D721Med (cell line): ENCODE results near the gene WDR33.

Source experiments
- DNase-seq: peaks from one replicate; pipeline ENCODE4 v3.0.0; 2011; ENCODE audit warnings: low spot score; ENCODE audit not compliant: insufficient read length
- FAIRE-seq: peaks from 2 replicates; lab custom pipeline; 2011; peaks lifted over from hg19 to GRCh38; lab: Jason Lieb, UNC
- CTCF ChIP-seq: IDR thresholded peaks from 2 replicates; pipeline ENCODE4 v1.5.1; 2012; ENCODE audit warnings: mild to moderate bottlenecking, control low read depth; ENCODE audit not compliant: insufficient read depth; ENCODE audit errors: missing control alignments

Gene WDR33

GRCh38 chr2:127706215-127706990 lies 104.6 kb downstream of the WDR33 start:
- DNase-seq (no peak), FAIRE-seq (no peak)
- TF ChIP-seq CTCF: no peak

- DNase-seq (no peak), FAIRE-seq (no peak)
- TF ChIP-seq CTCF: no peak
Measured at GRCh38 chr2:127705391-127706065, 105.4 kb downstream of the WDR33 start.

GRCh38 chr2:127704641-127705390 lies 106.2 kb downstream of the WDR33 start:
- DNase-seq (no peak), FAIRE-seq (no peak)
- no peak for TF ChIP-seq CTCF

GRCh38 chr2:127703282-127703681 lies 107.7 kb downstream of the WDR33 start:
- no peak for TF ChIP-seq CTCF

GRCh38 chr2:127702395-127703009 lies 108.5 kb downstream of the WDR33 start:
- FAIRE-seq (no peak), DNase-seq (no peak)
- no peak for TF ChIP-seq CTCF

More at GRCh38 chr2:127703282-127703681, 107.7 kb downstream of the WDR33 start:
- FAIRE-seq (no peak), DNase-seq (no peak)

GRCh38 chr2:127701651-127702394 lies 109.1 kb downstream of the WDR33 start:
- no peak for FAIRE-seq
- no peak for TF ChIP-seq CTCF
- no peak for DNase-seq
